Body of pancreas (tissue), 4 donors: ENCODE data around the gene HSD17B10. TPM values are rescaled to one million over a fixed set of nuclear protein-coding genes. Genes with fewer than 3 reads are reported as not detected.

Experiments used
- ATAC-seq: fragments of 150-250 bp; one replicate; pipeline ENCODE4 v1.9.1; 2016
- DNase-seq, 4 donors: peaks; one replicate each; pipeline ENCODE4 v3.0.0-alpha.2; 2019
- H3K27ac ChIP-seq, 4 donors: fragments of 200-600 bp; sonication (generic); 1 replicate in 3 of 4; 2 replicates in 1 of 4; pipeline versions ENCODE4 v1.5.1 to v1.6.1; 2016 to 2019; ENCODE audit warnings: mild to moderate bottlenecking in 1 of 4, mixed read lengths in 1 of 4, moderate library complexity in 1 of 4
- H3K27me3 ChIP-seq, 2 donors: fragments of 200-600 bp; sonication (generic); one replicate each; pipeline ENCODE4 v1.6.0; 2016; ENCODE audit warnings: mild to moderate bottlenecking in 1 of 2
- H3K36me3 ChIP-seq, 2 donors: fragments of 200-600 bp; sonication (generic); replicated peaks in 1 of 2; 2 replicates each; pipeline ENCODE4 v1.5.1; 2016; ENCODE audit warnings: low read depth in 2 of 2; ENCODE audit not compliant: insufficient read depth in 1 of 2
- H3K4me1 ChIP-seq: fragments of 200-600 bp; sonication (generic); one replicate; pipeline ENCODE4 v1.6.0; 2016
- H3K4me3 ChIP-seq, 2 donors: fragments of 200-600 bp; sonication (generic); 1 replicate in 1 of 2; 2 replicates in 1 of 2; pipeline ENCODE4 v1.5.1; 2016 to 2019
- H3K9me3 ChIP-seq, 3 donors: fragments of 200-600 bp; sonication (generic); 1 replicate in 2 of 3; 2 replicates in 1 of 3; pipeline ENCODE4 v1.5.1; 2016
- CTCF ChIP-seq, 7 experiments: fragments of 450-650 bp in 4 of 7; fragments of 200-600 bp in 3 of 7; sonication (generic) in 3 of 7; IDR thresholded peaks; one replicate each; pipeline ENCODE4 v1.5.1; 2016 to 2019; ENCODE audit warnings: antibody characterized with exemption in 7 of 7
- POLR2A ChIP-seq, 3 donors: fragments of 450-650 bp; IDR thresholded peaks; one replicate each; pipeline ENCODE4 v1.6.1; 2016; ENCODE audit warnings: antibody characterized with exemption in 3 of 3, mild to moderate bottlenecking in 2 of 3
- WGBS, 2 donors: methylation state at CpG; one replicate each; pipeline ENCODE4 v1.1.5; 2017; 5-methylcytosine and 5-hydroxymethylcytosine counted together
- intact Hi-C: fragments of 100-400 bp; cut with DNase I; formaldehyde crosslinking; loops from one replicate; pipeline ENCODE4 v1.15.1; 2023
- total RNA-seq, 2 donors: library from RNA; depleted of rRNA; stranded (reverse); fragments of >200 nt; gene quantifications; one replicate each; pipeline ENCODE4 v1.1.0, GENCODE V29; 2016

HSD17B10 gene
- total RNA-seq, 2 donors from 2014 or later = 40.5 to 50.1 TPM

- WGBS, 2 donors = 24% methylated on average over 5 of the region's 5 CpGs
- Histone ChIP-seq H3K27me3 (no peaks in the 10 kb centered on the region), H3K36me3 (no peaks in the 10 kb centered on the region), H3K4me1 (no peaks in the 10 kb centered on the region), H3K9me3 (no peaks in the 10 kb centered on the region), H3K27ac (peak overlapping the region in 1 of 4 donors; percentile 11), H3K4me3 (no peak overlapping the region)
- DNase-seq (no peak), ATAC-seq (no peak)
- TF ChIP-seq POLR2A (IDR thresholded peaks at IDR 0.05) (no peak), CTCF (IDR thresholded peaks at IDR 0.05) (no peak)
- intact Hi-C loops = no loop called here
Observed at GRCh38 chrX:53458082-53458481, 23.9 kb upstream of the HSD17B10 start.

- ATAC-seq (no peak), DNase-seq (no peak)
- intact Hi-C loops = no loop called here
- TF ChIP-seq CTCF (IDR thresholded peaks at IDR 0.05) (no peak), POLR2A (IDR thresholded peaks at IDR 0.05) (no peak)
- H3K4me3 ChIP-seq = no peak overlapping the region
- H3K4me1 ChIP-seq = no peaks in the 10 kb centered on the region
- no peaks in the 10 kb centered on the region for H3K27me3 ChIP-seq
- H3K36me3 ChIP-seq = no peaks in the 10 kb centered on the region
- 45 to 48% methylated on average over 3 of the region's 3 CpGs for WGBS, 2 donors
- no peak overlapping the region for H3K27ac ChIP-seq
- H3K9me3 ChIP-seq = no peaks in the 10 kb centered on the region
Observed at GRCh38 chrX:53456254-53456653, 22.1 kb upstream of the HSD17B10 start.

GRCh38 chrX:53452812-53453211 lies 18.6 kb upstream of the HSD17B10 start:
- DNase-seq (no peak), ATAC-seq (no peak)
- no peaks in the 10 kb centered on the region for H3K9me3 ChIP-seq
- intact Hi-C loops = no loop called here
- no peaks in the 10 kb centered on the region for H3K27me3 ChIP-seq
- no peak for TF ChIP-seq POLR2A (IDR thresholded peaks at IDR 0.05)
- TF ChIP-seq CTCF (IDR thresholded peaks at IDR 0.05) = no peak
- no peak overlapping the region for H3K4me3 ChIP-seq
- H3K4me1 ChIP-seq = no peaks in the 10 kb centered on the region
- no peak overlapping the region for H3K27ac ChIP-seq
- H3K36me3 ChIP-seq = no peaks in the 10 kb centered on the region

- TF ChIP-seq CTCF (IDR thresholded peaks at IDR 0.05) (no peak), POLR2A (IDR thresholded peaks at IDR 0.05) (no peak)
- H3K4me1 ChIP-seq = no peaks in the 10 kb centered on the region
- intact Hi-C loops = no loop called here
- DNase-seq = no peak
- 85 to 93% methylated on average over 3 of the region's 3 CpGs for WGBS, 2 donors
- no peak overlapping the region for H3K27ac ChIP-seq
- H3K9me3 ChIP-seq = no peaks in the 10 kb centered on the region
- H3K4me3 ChIP-seq = no peak overlapping the region
- H3K27me3 ChIP-seq = no peaks in the 10 kb centered on the region
- H3K36me3 ChIP-seq = no peaks in the 10 kb centered on the region
- ATAC-seq = no peak
Observed at GRCh38 chrX:53449632-53450031, 15.5 kb upstream of the HSD17B10 start.

GRCh38 chrX:53447441-53447840 lies 13.3 kb upstream of the HSD17B10 start:
- Histone ChIP-seq H3K27me3 (no peaks in the 10 kb centered on the region), H3K4me3 (no peak overlapping the region), H3K4me1 (no peaks in the 10 kb centered on the region), H3K9me3 (no peaks in the 10 kb centered on the region), H3K36me3 (no peaks in the 10 kb centered on the region), H3K27ac (peak overlapping the region in 1 of 4 donors; percentile 45)
- no peak for TF ChIP-seq POLR2A (IDR thresholded peaks at IDR 0.05)
- no peak for TF ChIP-seq CTCF (IDR thresholded peaks at IDR 0.05)
- DNase-seq = peak in 2 of 4 donors; percentile 18 to 45
- WGBS, 2 donors = 21 to 50% methylated on average over 1 to 2 of the region's 2 CpGs
- intact Hi-C loops = no loop called here
- peak; percentile 63 for ATAC-seq
